Right hindlimb (tissue), 1 donor: ENCODE data around the gene C10orf62.
"Not testable (repeated sequence)": the region's sequence is repeated elsewhere in the genome, so short reads cannot be mapped to it uniquely, and the experiment has no call there.

ENCODE experiments used
- DNase-seq: peaks from one replicate; pipeline ENCODE4 v3.0.0-alpha.2; 2018

The C10orf62 gene

GRCh38 chr10:97566336-97566996 is 23.1 kb upstream of the C10orf62 start:
- no peak for DNase-seq

- DNase-seq: no peak
These were observed 21.6 kb upstream of the C10orf62 start for GRCh38 chr10:97567891-97568290.

GRCh38 chr10:97570146-97570788 is 19.3 kb upstream of the C10orf62 start:
- no peak for DNase-seq

- DNase-seq: peak; percentile 82
These were observed 18.6 kb upstream of the C10orf62 start for GRCh38 chr10:97570789-97571471.

- no peak for DNase-seq
These were observed 17.9 kb upstream of the C10orf62 start for GRCh38 chr10:97571622-97572021.

GRCh38 chr10:97572214-97572989 is 17.1 kb upstream of the C10orf62 start, which contains the start of gene ANKRD2:
ANKRD2 (plus strand) TSS chr10:97572779; CDS start chr10:97572789, 10 bp downstream.
- peak; percentile 79 for DNase-seq

GRCh38 chr10:97573021-97573420 is 16.5 kb upstream of the C10orf62 start:
- DNase-seq: no peak

- DNase-seq: no peak
These were observed 15.8 kb upstream of the C10orf62 start for GRCh38 chr10:97573672-97574071.

GRCh38 chr10:97574374-97575126 is 15.0 kb upstream of the C10orf62 start:
- no peak for DNase-seq

- no peak for DNase-seq
These were observed 14.3 kb upstream of the C10orf62 start for GRCh38 chr10:97575127-97575668.

- not testable (repeated sequence) for DNase-seq
These were observed 13.0 kb upstream of the C10orf62 start for GRCh38 chr10:97576487-97576886.

GRCh38 chr10:97577701-97578100 is 11.8 kb upstream of the C10orf62 start:
- DNase-seq: no peak

GRCh38 chr10:97578171-97578844 is 11.2 kb upstream of the C10orf62 start:
- DNase-seq: no peak

GRCh38 chr10:97580421-97581367 is 8.8 kb upstream of the C10orf62 start:
- no peak for DNase-seq

- no peak for DNase-seq
These were observed 7.4 kb upstream of the C10orf62 start for GRCh38 chr10:97582169-97582568.

GRCh38 chr10:97583476-97583875 is 6.0 kb upstream of the C10orf62 start:
- no peak for DNase-seq

GRCh38 chr10:97584060-97584797 is 5.3 kb upstream of the C10orf62 start, which contains the start of gene HOGA1:
HOGA1 (plus strand) TSS chr10:97584389; CDS start chr10:97584704, 315 bp downstream.
- peak; percentile 78 for DNase-seq

- no peak for DNase-seq
These were observed 4.6 kb upstream of the C10orf62 start for GRCh38 chr10:97584798-97585438.

- DNase-seq: no peak
These were observed 4.1 kb upstream of the C10orf62 start for GRCh38 chr10:97585439-97585811.
